ENCODE results near the gene PDIA6.
"Not testable (repeated sequence)": the region's sequence is repeated elsewhere in the genome, so short reads cannot be mapped to it uniquely, and the experiment has no call there.

Gene PDIA6

GRCh38 chr2:10780821-10781220 lies 31.8 kb downstream of the PDIA6 start:
- DNase-seq (ENCODE audit: low read depth, low spot score), result not testable (repeated sequence)

- DNase-seq (ENCODE audit: low read depth, low spot score), result no peak
Observed at GRCh38 chr2:10780491-10780820, 32.1 kb downstream of the PDIA6 start.

GRCh38 chr2:10779776-10780490 lies 32.7 kb downstream of the PDIA6 start:
- no peak for DNase-seq (ENCODE audit: low read depth, low spot score)

- DNase-seq (ENCODE audit: low read depth, low spot score), result no peak
Observed at GRCh38 chr2:10778724-10779115, 33.9 kb downstream of the PDIA6 start.

GRCh38 chr2:10777842-10778723 lies 34.5 kb downstream of the PDIA6 start:
- no peak for DNase-seq (ENCODE audit: low read depth, low spot score)

- DNase-seq (ENCODE audit: low read depth, low spot score), result no peak
Observed at GRCh38 chr2:10777111-10777841, 35.3 kb downstream of the PDIA6 start.

GRCh38 chr2:10776231-10776977 lies 36.2 kb downstream of the PDIA6 start:
- no peak for DNase-seq (ENCODE audit: low read depth, low spot score)

GRCh38 chr2:10775831-10776230 lies 36.8 kb downstream of the PDIA6 start:
- no peak for DNase-seq (ENCODE audit: low read depth, low spot score)

GRCh38 chr2:10775021-10775780 lies 37.4 kb downstream of the PDIA6 start:
- no peak for DNase-seq (ENCODE audit: low read depth, low spot score)

GRCh38 chr2:10774394-10774793 lies 38.2 kb downstream of the PDIA6 start:
- no peak for DNase-seq (ENCODE audit: low read depth, low spot score)

GRCh38 chr2:10773821-10774341 lies 38.7 kb downstream of the PDIA6 start:
- DNase-seq (ENCODE audit: low read depth, low spot score), result no peak

GRCh38 chr2:10772868-10773215 lies 39.7 kb downstream of the PDIA6 start:
- no peak for DNase-seq (ENCODE audit: low read depth, low spot score)

- DNase-seq (ENCODE audit: low read depth, low spot score), result no peak
Observed at GRCh38 chr2:10772201-10772867, 40.3 kb downstream of the PDIA6 start.

- DNase-seq (ENCODE audit: low read depth, low spot score), result no peak
Observed at GRCh38 chr2:10771786-10772185, 40.8 kb downstream of the PDIA6 start.

GRCh38 chr2:10770956-10771750 lies 41.4 kb downstream of the PDIA6 start:
- no peak for DNase-seq (ENCODE audit: low read depth, low spot score)

GRCh38 chr2:10768063-10768507 lies 44.5 kb downstream of the PDIA6 start:
- DNase-seq (ENCODE audit: low read depth, low spot score), result no peak

- no peak for DNase-seq (ENCODE audit: low read depth, low spot score)
Observed at GRCh38 chr2:10765914-10766313, 46.7 kb downstream of the PDIA6 start.

- DNase-seq (ENCODE audit: low read depth, low spot score), result no peak
Observed at GRCh38 chr2:10765461-10765860, 47.1 kb downstream of the PDIA6 start.

GRCh38 chr2:10764896-10765295 lies 47.7 kb downstream of the PDIA6 start:
- DNase-seq (ENCODE audit: low read depth, low spot score), result no peak
